GM12864 (cell line): ENCODE measurements around the gene SNX33.

ENCODE experiments used
- DNase-seq: peaks from one replicate; pipeline ENCODE4 v3.0.0-alpha.2; 2011; ENCODE audit warnings: low read depth
- H3K4me3 ChIP-seq: 2 replicates; pipeline ENCODE4 v1.5.1; 2011; ENCODE audit warnings: mild to moderate bottlenecking, low read depth, low read length, control low read depth
- TF ChIP-seq, protein P1 (sequence below): IDR thresholded peaks from 2 replicates; pipeline ENCODE4 v1.5.1; 2011; ENCODE audit warnings: low read depth, mild to moderate bottlenecking, moderate library complexity, low read length, control low read depth, inconsistent platforms; ENCODE audit errors: missing control alignments

Gene SNX33, protein sequence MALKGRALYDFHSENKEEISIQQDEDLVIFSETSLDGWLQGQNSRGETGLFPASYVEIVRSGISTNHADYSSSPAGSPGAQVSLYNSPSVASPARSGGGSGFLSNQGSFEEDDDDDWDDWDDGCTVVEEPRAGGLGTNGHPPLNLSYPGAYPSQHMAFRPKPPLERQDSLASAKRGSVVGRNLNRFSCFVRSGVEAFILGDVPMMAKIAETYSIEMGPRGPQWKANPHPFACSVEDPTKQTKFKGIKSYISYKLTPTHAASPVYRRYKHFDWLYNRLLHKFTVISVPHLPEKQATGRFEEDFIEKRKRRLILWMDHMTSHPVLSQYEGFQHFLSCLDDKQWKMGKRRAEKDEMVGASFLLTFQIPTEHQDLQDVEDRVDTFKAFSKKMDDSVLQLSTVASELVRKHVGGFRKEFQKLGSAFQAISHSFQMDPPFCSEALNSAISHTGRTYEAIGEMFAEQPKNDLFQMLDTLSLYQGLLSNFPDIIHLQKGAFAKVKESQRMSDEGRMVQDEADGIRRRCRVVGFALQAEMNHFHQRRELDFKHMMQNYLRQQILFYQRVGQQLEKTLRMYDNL

DNA sequence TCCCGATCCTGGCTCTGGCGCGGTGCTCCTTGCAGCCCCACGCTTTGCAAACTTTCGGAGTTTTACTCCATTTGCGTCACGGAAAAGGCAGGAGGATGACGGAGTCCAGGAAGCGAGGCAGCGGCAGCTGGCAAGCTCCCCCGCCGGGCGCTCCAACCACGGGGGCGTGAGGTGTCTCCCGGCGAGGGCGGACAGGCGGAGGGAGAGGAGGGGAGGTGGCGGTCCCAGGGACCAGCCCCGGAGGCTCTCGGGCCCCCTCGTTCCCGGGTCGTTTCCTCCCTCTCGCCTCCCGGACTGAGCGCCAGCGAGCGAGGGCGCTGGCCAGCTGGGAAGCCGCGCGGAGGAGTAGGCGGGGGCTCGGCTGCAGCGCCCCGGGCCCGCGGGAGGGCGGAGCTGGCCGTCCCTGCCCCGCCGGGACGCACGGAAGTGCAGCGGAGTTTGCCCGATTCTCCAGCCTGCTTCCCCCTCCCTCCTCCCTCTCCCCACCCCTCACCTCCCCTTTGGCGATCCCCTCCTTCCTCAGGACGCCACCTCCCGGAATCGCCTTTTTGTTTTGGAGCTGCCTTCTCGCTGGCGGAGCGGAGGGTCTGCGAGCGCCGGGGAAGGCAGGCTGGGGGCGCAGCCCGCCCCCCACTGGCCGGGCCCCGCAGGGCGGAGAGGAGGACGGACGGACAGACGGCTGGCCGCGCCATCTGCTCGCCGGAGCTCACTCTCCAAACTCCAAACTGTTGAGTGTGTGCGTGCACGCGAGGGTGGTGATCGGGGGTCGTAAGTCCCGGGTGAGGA, at the start of gene SNX33:
Gene SNX33 (plus strand): TSS at position 543 of the 786 bp plus-strand sequence. CDS start 1,191 bp downstream, outside the sequence.
- no peak for DNase-seq
- TF ChIP-seq, protein P1, sequence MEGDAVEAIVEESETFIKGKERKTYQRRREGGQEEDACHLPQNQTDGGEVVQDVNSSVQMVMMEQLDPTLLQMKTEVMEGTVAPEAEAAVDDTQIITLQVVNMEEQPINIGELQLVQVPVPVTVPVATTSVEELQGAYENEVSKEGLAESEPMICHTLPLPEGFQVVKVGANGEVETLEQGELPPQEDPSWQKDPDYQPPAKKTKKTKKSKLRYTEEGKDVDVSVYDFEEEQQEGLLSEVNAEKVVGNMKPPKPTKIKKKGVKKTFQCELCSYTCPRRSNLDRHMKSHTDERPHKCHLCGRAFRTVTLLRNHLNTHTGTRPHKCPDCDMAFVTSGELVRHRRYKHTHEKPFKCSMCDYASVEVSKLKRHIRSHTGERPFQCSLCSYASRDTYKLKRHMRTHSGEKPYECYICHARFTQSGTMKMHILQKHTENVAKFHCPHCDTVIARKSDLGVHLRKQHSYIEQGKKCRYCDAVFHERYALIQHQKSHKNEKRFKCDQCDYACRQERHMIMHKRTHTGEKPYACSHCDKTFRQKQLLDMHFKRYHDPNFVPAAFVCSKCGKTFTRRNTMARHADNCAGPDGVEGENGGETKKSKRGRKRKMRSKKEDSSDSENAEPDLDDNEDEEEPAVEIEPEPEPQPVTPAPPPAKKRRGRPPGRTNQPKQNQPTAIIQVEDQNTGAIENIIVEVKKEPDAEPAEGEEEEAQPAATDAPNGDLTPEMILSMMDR, result peak; percentile 56
- peak within 1 kb of the TSS; percentile 66 for H3K4me3 ChIP-seq

DNA sequence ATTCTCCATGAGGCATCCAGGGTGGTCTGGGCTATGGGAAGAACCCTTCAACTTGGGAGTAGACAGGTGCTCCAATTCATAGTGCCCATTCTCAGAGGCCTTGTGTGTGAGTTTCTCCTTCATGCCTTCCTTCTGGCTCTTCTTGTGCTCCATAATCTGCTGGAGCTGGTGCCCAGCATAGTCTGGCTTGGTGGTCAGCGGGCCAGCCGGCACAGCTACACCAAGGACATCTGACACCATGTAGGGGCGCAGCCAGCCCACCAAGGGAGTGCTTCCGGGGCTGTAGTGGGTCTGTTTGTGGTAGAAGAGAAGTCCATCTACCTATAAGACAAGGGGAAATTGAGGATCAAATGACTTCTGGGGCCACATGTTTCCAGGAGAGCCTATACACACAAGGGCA, 49.4 kb upstream of the SNX33 start:
- DNase-seq, result no peak
- H3K4me3 ChIP-seq, result no peak overlapping the region
- TF ChIP-seq, protein P1, result no peak

DNA sequence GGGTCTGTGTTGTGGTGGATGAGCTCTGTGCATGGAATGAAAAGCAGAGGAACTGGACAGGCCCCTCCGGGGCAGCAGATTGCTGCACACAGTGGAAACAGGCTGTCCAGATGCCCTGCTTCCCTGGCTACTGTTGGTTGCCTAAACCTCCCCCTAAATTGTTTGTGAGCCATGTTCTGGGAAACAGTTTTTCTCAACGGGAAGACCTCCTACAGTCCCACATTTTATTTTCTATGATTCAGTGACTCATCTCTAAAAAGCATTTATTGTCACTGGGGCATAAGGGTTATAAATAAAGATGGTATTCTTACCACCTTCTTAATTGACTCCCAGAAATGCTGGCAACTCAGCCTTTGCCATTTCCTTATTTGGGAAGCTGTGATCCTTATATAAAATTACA, 48.3 kb upstream of the SNX33 start:
- no peak for DNase-seq
- TF ChIP-seq, protein P1, result no peak
- no peak overlapping the region for H3K4me3 ChIP-seq

DNA sequence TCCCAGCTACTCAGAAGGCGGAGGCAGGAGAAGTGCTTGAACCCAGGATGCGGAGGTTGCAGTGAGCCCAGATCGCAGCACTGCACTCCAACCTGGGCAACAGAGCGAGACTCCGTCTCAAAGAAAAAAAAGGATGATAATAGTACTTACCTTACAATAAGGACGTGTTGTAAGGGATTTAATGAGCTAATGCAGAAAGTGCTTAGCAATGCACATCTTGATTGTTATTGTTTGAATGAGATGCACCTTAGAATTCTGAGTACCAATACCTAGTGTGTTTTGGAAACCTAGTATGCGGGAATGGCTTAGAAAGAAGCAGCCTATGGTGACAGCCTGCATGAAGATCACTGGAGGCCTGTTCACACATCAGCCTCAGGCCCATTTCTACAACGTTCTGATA, 41.7 kb upstream of the SNX33 start:
- H3K4me3 ChIP-seq, result no peak overlapping the region
- DNase-seq, result no peak
- TF ChIP-seq, protein P1, result no peak

DNA sequence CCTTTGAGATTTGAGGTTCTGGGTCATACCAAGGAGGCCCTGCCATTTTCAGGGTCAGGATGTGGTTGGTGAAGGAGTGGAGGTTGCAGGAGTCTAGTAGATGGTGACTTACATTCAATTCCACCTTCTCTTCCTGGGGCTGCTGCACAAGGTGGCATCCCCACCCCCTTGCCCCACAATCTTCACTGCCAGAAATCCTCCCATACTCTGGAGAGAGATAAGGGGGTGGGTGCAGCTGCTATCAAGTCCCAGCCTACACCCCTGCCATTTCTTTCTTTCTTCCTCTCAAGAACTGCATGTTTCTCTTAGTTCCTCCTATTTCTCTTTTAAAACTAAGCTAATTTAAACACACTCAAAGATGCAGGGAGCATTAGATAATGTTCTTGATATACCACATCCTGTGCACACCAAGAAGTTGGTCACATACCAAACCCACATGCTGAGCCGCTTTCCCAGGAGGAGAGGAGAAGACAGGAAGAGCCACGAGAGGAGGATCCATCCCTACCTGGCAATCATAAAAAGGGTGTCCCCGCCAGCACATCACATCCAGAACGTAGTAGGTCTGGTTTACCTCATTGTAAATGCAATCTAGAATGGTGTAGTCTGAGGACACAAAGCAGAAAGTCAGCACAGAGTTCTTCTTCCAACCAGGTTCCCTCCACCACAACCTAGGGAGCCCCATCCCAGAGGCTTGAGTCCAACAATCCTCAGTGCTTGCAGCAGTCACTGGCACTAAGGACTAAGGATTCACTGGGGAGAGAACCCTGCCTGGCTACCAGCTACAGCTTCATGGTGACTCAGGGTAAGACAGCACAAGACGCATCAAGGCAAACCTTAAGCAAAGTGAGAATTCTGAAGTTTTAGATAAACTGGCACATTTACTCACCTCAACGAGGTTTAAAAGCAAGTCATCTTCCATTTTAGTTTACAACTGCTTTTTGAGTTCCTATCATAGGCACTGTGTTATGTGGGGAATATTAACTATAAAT, 40.7 kb upstream of the SNX33 start:
- TF ChIP-seq, protein P1, result no peak
- no peak for DNase-seq
- H3K4me3 ChIP-seq, result no peak overlapping the region

DNA sequence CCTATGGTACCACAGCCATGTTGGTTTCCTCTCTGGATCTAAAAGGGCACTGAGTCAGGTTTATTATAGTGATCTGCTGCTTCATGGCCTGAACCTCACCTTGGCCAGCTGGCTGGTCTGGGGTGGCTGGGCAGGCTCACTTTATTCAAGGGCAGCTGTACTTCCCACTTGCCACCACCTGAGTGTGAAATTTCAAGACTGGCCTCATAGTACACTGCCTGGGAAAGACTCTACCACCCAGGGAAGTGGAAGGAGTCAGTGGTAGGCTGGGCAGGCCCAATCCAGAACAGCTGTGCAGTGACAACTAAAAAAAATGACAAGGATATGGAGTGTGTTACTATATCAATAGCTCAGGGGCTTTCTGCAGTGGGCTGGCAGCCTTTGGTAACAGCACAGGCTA, 30.9 kb upstream of the SNX33 start:
- no peak for DNase-seq
- no peak overlapping the region for H3K4me3 ChIP-seq
- TF ChIP-seq, protein P1, result no peak
